Right ventricle myocardium superior (tissue), 1 donor: ENCODE data around the gene RFC2. TPM values are rescaled to one million over a fixed set of nuclear protein-coding genes. Genes with fewer than 3 reads are reported as not detected.
"Not testable (repeated sequence)": the region's sequence is repeated elsewhere in the genome, so short reads cannot be mapped to it uniquely, and the experiment has no call there.

Experiments used
- ATAC-seq: fragments of 200-7000 bp; cut with Tn5 transposase; one replicate; pipeline ENCODE4 v1.9.1; 2020; ENCODE audit warnings: mild to moderate bottlenecking; ENCODE audit not compliant: poor library complexity
- DNase-seq: peaks from one replicate; pipeline ENCODE4 v3.0.0-alpha.2; 2020
- intact Hi-C: fragments of 100-400 bp; cut with DNase I; formaldehyde crosslinking; loops from one replicate; pipeline ENCODE4 v1.11.2; 2022
- total RNA-seq: library from RNA; stranded (reverse); fragmentation: NEBNext Ultra II Directional; extraction: Animal tissue kit (Norgen Biotek cat#: 25700); gene quantifications from one replicate; pipeline ENCODE4 v1.2.1, GENCODE V29; 2021
- donor health status: DM: no; HTN: yes; CAD: no; lungs with severe emphysema.

RFC2 gene
- total RNA-seq, 1 donor from 2014 or later, result 9.4 TPM

- no peak for ATAC-seq
- no peak for DNase-seq
- intact Hi-C loops, result no loop called here
Observed at GRCh38 chr7:74224511-74224832, 29.7 kb downstream of the RFC2 start.

GRCh38 chr7:74223711-74224510 lies 30.3 kb downstream of the RFC2 start:
- ATAC-seq (no peak), DNase-seq (no peak)
- intact Hi-C loops, result no loop called here

GRCh38 chr7:74222851-74223710 lies 31.1 kb downstream of the RFC2 start:
- no peak for DNase-seq
- intact Hi-C loops, result no loop called here
- ATAC-seq, result no peak

GRCh38 chr7:74221713-74222112 lies 32.5 kb downstream of the RFC2 start:
- DNase-seq, result no peak
- no peak for ATAC-seq

GRCh38 chr7:74220229-74220628 lies 34.0 kb downstream of the RFC2 start:
- DNase-seq (no peak), ATAC-seq (no peak)
- intact Hi-C loops, result no loop called here

More at GRCh38 chr7:74221713-74222112, 32.5 kb downstream of the RFC2 start:
- intact Hi-C loops, result no loop called here

GRCh38 chr7:74219416-74219815 lies 34.8 kb downstream of the RFC2 start:
- intact Hi-C loops, result no loop called here
- no peak for ATAC-seq
- no peak for DNase-seq

GRCh38 chr7:74218343-74218698 lies 35.9 kb downstream of the RFC2 start:
- intact Hi-C loops, result no loop called here
- DNase-seq (no peak), ATAC-seq (no peak)

GRCh38 chr7:74217455-74218342 lies 36.5 kb downstream of the RFC2 start:
- ATAC-seq (peak; percentile 22), DNase-seq (no peak)
- intact Hi-C loops, result no loop called here

GRCh38 chr7:74216361-74216761 lies 37.8 kb downstream of the RFC2 start:
- intact Hi-C loops, result no loop called here
- ATAC-seq (no peak), DNase-seq (no peak)

- intact Hi-C loops, result no loop called here
- DNase-seq, result no peak
- ATAC-seq, result no peak
Observed at GRCh38 chr7:74215921-74216320, 38.3 kb downstream of the RFC2 start.

GRCh38 chr7:74214816-74215630 lies 39.2 kb downstream of the RFC2 start:
- no peak for DNase-seq
- no peak for ATAC-seq
- intact Hi-C loops, result no loop called here

- DNase-seq (no peak), ATAC-seq (no peak)
- intact Hi-C loops, result no loop called here
Observed at GRCh38 chr7:74212661-74213060, 41.5 kb downstream of the RFC2 start.

GRCh38 chr7:74208241-74208640 lies 46.0 kb downstream of the RFC2 start:
- intact Hi-C loops, result loop anchor here (2.0 kb wide), 1 partner anchor 193 kb away; no protein-coding TSS in a partner anchor
- not testable (repeated sequence) for ATAC-seq, DNase-seq

- ATAC-seq (no peak), DNase-seq (peak; percentile 26)
- intact Hi-C loops, result no loop called here
Observed at GRCh38 chr7:74207586-74207985, 46.6 kb downstream of the RFC2 start.

- ATAC-seq (peak; percentile 87), DNase-seq (peak; percentile 93)
- intact Hi-C loops, result no loop called here
Observed at GRCh38 chr7:74206589-74207120, 47.5 kb downstream of the RFC2 start.

- ATAC-seq, intact Hi-C loops: not testable (repeated sequence)
- DNase-seq, result peak; percentile 14
Observed at GRCh38 chr7:74206052-74206451, 48.1 kb downstream of the RFC2 start.

- intact Hi-C loops, result no loop called here
- no peak for DNase-seq
- ATAC-seq, result no peak
Observed at GRCh38 chr7:74203956-74204618, 50.1 kb downstream of the RFC2 start.
